ENCODE measurements around the gene IGF2BP2.

- TF ChIP-seq, protein P1, sequence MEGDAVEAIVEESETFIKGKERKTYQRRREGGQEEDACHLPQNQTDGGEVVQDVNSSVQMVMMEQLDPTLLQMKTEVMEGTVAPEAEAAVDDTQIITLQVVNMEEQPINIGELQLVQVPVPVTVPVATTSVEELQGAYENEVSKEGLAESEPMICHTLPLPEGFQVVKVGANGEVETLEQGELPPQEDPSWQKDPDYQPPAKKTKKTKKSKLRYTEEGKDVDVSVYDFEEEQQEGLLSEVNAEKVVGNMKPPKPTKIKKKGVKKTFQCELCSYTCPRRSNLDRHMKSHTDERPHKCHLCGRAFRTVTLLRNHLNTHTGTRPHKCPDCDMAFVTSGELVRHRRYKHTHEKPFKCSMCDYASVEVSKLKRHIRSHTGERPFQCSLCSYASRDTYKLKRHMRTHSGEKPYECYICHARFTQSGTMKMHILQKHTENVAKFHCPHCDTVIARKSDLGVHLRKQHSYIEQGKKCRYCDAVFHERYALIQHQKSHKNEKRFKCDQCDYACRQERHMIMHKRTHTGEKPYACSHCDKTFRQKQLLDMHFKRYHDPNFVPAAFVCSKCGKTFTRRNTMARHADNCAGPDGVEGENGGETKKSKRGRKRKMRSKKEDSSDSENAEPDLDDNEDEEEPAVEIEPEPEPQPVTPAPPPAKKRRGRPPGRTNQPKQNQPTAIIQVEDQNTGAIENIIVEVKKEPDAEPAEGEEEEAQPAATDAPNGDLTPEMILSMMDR (conservative IDR thresholded peaks at IDR 0.05 in 1 of 2, IDR thresholded peaks at IDR 0.05 in 1 of 2; ENCODE audit: extremely low read depth in 1 of 2, insufficient read depth in 1 of 2, low read depth in 1 of 2, low read length in 2 of 2) = no peak
- TF ChIP-seq EZH2 (IDR thresholded peaks at IDR 0.05; ENCODE audit: borderline replicate concordance, low read length) = no peak
Observed at GRCh38 chr3:185715091-185715490, 109.8 kb downstream of the IGF2BP2 start.

All from mammary epithelial cell (primary cell).